Activated CD4-positive, alpha-beta T cell treated with anti-CD3 and anti-CD28 coated beads, Interleukin-2, amount 50 U/mL, for 16 hours (primary cell): Measurements from ENCODE around the gene GNAT1.

ENCODE experiments used
- DNase-seq: peaks from one replicate; pipeline ENCODE4 v3.0.0-alpha.2; 2020

Gene GNAT1

DNA sequence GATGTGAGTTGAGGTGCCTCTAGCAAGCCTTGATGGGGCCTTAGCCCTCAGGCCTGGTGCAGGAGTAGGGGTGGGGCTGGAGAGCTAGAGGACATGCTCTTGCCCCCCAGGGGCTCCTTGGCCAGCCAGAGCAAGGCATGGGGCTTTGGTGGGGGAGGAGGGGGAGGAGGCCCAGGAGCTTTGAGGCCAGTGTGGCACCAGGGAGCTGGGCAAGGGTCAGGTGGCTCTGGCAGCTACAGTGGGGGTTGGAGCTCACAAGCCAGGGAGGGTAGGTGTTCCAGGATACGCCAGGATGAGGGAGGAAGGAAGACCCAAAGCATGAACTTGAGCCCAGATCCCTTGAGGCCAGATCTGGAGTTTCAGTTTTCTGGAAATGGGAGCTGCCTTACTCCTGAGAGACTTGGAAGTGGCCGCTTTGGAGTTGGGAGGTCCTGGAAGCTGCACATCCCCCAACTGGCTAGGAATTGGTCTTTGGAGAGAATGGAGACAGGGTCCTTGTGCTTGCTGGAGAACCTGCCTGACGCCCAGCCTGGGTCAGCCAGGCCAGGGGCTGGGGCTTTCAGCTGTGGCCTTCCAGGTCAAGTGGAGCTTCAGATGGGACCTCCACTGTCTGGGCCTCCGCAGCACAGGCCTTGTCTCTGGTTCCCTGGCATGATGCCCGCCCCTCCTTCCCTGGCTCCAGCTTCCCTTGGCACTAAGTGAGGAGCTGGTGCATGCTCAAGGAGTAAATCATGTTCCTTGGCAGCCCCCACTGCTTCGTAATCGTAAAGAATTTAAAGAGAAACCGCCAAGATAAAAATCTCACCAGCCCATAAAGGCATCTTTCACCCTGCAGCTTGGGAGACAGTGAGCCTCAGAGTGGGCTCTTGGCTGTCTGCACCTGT, 27.6 kb upstream of the GNAT1 start:
- DNase-seq = no peak

GRCh38 chr3:50164481-50164880, 26.9 kb upstream of the GNAT1 start:
- DNase-seq = no peak

- DNase-seq = no peak
Observed at GRCh38 chr3:50164984-50165909, 26.2 kb upstream of the GNAT1 start.

GRCh38 chr3:50165910-50166538, 25.4 kb upstream of the GNAT1 start:
- no peak for DNase-seq

- DNase-seq = no peak
Observed at GRCh38 chr3:50166620-50167019, 24.8 kb upstream of the GNAT1 start.

- no peak for DNase-seq
Observed at GRCh38 chr3:50167069-50167840, 24.2 kb upstream of the GNAT1 start.

DNA sequence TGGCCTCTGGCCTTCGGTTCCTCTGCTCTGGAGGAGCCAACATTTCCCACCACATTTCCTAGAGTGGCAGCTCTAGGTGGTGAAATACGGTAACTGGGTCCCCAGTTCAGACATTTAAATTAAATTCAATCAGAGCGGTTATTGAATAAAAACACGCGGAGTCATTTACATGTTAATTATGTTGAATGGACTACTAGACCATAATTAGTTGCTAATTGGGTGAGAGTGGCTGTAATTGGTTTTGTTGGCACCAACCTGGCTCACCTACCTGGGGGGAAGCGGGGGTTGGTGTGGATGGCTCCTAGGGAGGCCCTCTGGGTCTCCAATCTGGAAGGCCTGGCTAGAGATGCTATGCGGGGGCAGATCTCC, 23.6 kb upstream of the GNAT1 start:
- DNase-seq = no peak

GRCh38 chr3:50168388-50168787, 23.0 kb upstream of the GNAT1 start:
- DNase-seq = no peak

GRCh38 chr3:50168791-50169190, 22.6 kb upstream of the GNAT1 start:
- DNase-seq = no peak

DNA sequence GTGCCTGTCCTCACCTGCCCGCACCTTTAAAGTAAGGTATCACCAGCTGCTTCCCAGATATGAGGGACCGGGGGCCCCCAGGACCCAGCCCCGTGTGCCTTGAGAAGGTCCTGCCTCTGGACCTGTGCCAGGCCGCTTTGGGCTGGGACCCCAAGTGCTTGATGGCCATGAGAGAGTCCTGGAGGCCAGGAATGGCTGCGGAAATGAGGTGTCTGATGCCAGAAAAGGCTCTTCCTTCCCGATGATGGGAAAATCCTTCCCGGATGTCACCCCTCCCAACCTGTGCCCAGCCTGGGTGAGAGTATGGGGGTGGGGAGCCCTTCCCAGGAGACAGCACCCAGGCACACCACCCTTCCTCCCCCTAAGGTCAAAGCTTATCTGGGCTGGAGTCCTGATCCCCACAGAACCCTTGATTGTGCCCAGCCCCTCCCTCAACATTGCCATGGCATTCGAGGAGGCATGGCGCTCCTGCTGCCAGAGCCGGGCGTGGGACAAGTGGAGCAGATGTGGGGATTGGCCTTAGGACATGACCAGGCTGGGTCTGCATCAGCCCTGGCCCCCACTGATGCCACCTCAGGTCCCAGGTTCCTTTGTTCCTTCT, 22.1 kb upstream of the GNAT1 start:
- DNase-seq = no peak

DNA sequence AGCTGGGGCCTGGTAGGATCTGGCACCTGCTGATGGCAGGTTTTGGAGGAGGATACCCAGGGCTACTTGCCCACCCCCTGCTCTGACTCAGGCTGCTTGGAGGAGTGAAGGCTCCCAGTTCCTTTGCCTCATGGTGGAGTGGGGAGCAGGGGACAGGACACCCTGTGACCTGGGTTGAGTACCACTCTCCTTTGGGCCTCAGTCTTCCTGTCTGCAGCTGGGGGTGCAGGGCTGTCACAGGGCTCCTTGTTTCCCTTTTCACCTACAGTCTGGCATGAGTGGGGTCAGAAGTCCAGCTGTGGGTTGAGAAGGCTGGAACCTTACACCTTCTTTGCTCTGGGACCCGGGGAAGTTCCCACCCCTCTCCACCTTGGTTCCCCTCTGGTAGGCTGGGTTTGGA, 21.6 kb upstream of the GNAT1 start:
- no peak for DNase-seq

- DNase-seq = no peak
Observed at GRCh38 chr3:50170689-50171088, 20.7 kb upstream of the GNAT1 start.

DNA sequence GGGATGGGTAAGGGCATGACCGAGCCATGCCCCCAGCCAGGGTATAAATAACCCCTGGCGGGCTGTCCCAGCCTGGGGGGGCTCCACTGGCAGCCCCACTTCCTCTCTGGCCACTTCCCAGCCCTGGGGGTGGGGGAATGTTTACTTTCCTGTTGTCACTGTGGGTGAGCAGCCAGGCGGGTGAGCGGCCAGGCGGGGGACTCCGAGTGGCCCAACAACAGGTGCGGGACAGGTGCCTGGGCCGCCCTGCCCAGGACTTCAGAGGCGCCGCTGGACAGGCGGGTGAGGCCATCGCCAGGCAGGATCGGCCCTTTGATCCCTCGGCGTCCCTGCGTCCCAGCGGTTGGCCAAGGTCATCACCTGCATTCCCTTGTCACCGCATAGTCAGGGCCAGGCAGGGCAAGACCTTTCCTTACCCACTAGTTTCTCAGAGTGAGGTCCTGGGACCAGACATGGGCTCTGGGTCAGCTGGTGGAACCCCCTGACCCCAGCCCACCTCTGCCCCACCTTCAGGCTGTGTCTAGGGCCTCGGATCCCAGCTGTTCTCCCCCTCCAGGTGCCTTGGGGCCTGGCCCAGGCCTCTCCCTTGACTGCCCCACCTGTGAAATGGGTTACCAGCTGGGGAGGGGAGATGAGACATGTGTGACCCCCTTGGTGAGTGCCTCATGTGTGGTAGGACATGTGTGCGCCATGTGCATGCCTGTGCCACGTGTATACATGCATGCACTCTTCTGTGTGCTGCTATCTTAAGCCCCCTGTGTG, 19.7 kb upstream of the GNAT1 start:
- no peak for DNase-seq

GRCh38 chr3:50172626-50173220, 18.7 kb upstream of the GNAT1 start:
- DNase-seq = no peak

DNA sequence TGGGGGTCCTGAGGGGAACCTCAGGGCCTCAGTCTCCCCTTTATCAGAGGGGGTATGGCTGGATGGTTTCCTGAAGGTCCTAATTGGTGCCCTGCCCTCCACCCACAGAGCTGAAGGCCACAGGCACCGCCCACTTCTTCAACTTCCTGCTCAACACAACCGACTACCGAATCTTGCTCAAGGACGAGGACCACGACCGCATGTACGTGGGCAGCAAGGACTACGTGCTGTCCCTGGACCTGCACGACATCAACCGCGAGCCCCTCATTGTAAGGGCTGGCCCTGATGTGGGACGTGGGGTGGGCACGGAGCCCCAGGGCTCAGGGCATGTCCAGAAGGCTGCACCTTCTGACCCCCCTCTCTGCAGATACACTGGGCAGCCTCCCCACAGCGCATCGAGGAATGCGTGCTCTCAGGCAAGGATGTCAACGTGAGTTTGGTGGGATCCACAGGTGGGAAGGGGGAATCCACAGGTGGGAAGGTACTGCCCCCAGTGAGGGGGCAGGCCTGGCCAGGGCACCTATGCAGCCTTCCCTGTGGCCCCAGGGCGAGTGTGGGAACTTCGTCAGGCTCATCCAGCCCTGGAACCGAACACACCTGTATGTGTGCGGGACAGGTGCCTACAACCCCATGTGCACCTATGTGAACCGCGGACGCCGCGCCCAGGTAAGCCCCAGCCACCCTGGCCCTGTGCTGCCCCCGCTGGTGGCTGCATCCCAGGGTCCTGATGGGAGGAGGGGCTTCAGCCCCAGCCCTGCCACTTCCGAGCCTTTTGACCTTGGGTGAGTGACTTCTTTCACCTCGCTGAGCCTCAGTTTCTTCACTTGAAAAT, 17.5 kb upstream of the GNAT1 start:
- no peak for DNase-seq

DNA sequence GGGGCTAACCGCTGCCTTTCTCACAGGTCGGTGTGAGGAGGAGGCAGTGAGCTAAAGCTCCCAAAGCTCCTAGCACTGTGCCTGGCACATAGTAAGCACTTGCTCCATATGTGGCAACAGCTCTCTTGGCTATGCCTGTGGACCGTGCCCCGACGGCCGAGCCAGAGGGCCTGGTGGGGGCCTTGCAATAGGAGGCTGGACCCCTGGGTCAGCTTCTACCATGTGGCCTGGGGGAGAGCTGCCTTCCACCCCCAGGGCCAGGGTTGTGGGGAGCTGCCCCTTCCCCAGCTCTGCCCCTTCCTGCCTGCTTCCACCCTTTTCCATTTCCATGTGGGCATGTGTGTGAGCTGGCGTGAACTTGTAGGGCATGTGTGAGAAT, 16.9 kb upstream of the GNAT1 start:
- no peak for DNase-seq

DNA sequence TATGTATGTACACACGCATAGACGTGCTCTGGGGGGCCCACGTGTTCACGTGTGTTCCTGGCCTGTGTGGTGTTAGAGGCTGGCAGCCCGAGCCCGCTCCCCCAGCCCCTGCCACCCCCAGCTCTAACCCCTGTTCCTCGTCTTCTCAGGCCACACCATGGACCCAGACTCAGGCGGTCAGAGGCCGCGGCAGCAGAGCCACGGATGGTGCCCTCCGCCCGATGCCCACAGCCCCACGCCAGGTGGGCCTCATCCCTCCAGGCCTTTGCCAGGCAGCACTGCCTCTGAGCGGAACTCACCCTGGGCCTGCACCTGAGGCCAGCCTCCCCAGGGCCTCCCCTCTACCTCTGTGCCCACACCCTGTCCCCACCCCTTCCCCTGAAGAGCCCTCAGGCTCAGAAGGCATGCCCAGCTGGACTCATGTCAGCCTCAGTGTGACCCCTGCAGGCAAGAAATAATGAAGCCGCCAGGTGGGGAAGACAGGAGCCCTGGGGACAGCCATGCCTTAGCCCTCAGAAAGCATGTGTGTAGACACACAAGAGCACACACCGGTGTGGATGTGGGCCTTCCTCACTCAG, 16.4 kb upstream of the GNAT1 start:
- no peak for DNase-seq

DNA sequence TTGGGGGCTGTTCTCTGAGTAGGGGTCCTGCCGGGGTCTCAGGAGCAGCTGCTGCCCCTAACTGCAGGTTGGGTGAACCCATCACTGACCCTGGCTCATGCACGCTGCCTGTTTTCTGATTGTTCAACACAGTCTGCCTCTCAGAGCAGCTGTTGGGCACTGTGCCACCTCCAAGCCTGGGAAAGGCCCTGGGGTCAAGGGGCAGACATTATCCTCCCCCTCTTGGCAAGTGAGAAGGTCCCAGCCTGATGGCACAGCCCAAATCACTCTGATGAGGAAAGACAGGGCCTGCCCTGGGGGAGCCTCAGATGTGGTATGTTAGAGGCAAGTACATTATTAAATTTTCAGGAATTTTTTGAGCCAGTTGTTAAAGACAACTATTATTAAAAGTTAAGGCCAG, 14.1 kb upstream of the GNAT1 start:
- no peak for DNase-seq

- no peak for DNase-seq
Observed at GRCh38 chr3:50179710-50180109, 11.7 kb upstream of the GNAT1 start.

GRCh38 chr3:50181985-50182384, 9.4 kb upstream of the GNAT1 start:
- no peak for DNase-seq
